Right forelimb (tissue), 1 donor: Measurements from ENCODE around the gene RNASE8.
"Not testable (repeated sequence)": the region's sequence is repeated elsewhere in the genome, so short reads cannot be mapped to it uniquely, and the experiment has no call there.

Experiments used
- DNase-seq: peaks from one replicate; pipeline ENCODE4 v3.0.0-alpha.2; 2018

Gene RNASE8

GRCh38 chr14:21030531-21030930, 27.1 kb upstream of the RNASE8 start:
- DNase-seq: peak; percentile 12

GRCh38 chr14:21032326-21033132, 25.1 kb upstream of the RNASE8 start:
- no peak for DNase-seq

GRCh38 chr14:21033133-21033698, 24.4 kb upstream of the RNASE8 start:
- DNase-seq: no peak

GRCh38 chr14:21034707-21035106, 22.9 kb upstream of the RNASE8 start, which contains the start of gene RNASE13:
Gene RNASE13, minus strand, starts transcription at chr14:21034807. Its CDS starts 519 bp downstream, at chr14:21034288.
- DNase-seq: no peak

GRCh38 chr14:21036751-21037150, 20.9 kb upstream of the RNASE8 start:
- DNase-seq: no peak

GRCh38 chr14:21037156-21037555, 20.5 kb upstream of the RNASE8 start:
- DNase-seq: no peak

GRCh38 chr14:21038441-21039422, 18.9 kb upstream of the RNASE8 start:
- peak; percentile 84 for DNase-seq

GRCh38 chr14:21039585-21040369, 17.8 kb upstream of the RNASE8 start:
- DNase-seq: peak; percentile 69

GRCh38 chr14:21040370-21040925, 17.2 kb upstream of the RNASE8 start:
- no peak for DNase-seq

- not testable (repeated sequence) for DNase-seq
These were observed 16.7 kb upstream of the RNASE8 start for GRCh38 chr14:21040941-21041340.

GRCh38 chr14:21041676-21042433, 15.8 kb upstream of the RNASE8 start, which contains the start of gene RNASE7:
Gene RNASE7, plus strand, starts transcription at chr14:21042362. Its CDS starts 631 bp downstream, at chr14:21042993.
- DNase-seq: no peak

GRCh38 chr14:21042918-21043317, 14.7 kb upstream of the RNASE8 start:
- DNase-seq: no peak

GRCh38 chr14:21043387-21043973, 14.1 kb upstream of the RNASE8 start:
- DNase-seq: no peak

- no peak for DNase-seq
These were observed 13.5 kb upstream of the RNASE8 start for GRCh38 chr14:21043974-21044618.

- no peak for DNase-seq
These were observed 10.2 kb upstream of the RNASE8 start for GRCh38 chr14:21047378-21047781.

GRCh38 chr14:21048638-21049037, 9.0 kb upstream of the RNASE8 start:
- DNase-seq: no peak

- no peak for DNase-seq
These were observed 8.3 kb upstream of the RNASE8 start for GRCh38 chr14:21049271-21049673.

GRCh38 chr14:21050597-21050996, 7.0 kb upstream of the RNASE8 start:
- DNase-seq: no peak

- no peak for DNase-seq
These were observed 4.2 kb upstream of the RNASE8 start for GRCh38 chr14:21053184-21054122.
